Femur (tissue), 1 donor: ENCODE data around the gene IL2RA.
"Not testable (repeated sequence)": the region's sequence is repeated elsewhere in the genome, so short reads cannot be mapped to it uniquely, and the experiment has no call there.

Source experiments
- DNase-seq: peaks from one replicate; pipeline ENCODE4 v3.0.0-alpha.2; 2017

Gene IL2RA

DNA sequence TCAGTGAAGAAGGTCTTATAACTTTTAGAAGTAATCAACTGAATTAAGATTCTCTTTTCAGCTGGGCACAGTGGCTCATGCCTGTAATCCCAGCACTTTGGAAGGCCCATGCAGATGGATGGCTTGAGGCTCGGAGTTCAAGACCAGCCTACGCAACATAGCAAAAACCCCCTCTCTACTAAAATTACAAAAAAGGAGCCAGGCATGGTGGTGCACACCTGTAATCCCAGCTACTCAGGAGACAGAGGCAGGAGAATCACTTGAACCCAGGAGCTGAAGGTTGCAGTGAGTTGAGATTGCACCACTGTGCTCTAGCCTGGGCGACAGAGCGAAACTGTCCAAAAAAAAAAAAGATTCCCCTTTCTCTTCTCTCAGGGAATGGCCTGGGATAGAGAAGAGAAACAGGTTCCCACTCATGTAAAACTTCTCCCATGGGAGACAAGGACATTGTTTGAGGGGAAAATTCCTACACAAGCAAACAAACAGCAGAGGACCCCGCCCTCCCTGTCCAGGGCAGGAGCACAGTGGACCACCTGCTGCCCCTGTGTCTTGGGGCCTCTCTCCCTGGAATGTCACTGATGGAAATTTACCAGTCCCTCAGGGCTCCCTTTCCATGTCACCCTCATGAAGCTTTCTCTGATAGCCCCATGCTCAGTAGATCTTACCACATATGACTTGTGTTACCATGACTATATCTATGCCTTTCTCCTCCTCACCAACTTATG lies 5.6 kb downstream of the IL2RA start:
- no peak for DNase-seq

GRCh38 chr10:6055929-6056328 lies 6.2 kb downstream of the IL2RA start:
- DNase-seq = no peak

DNA sequence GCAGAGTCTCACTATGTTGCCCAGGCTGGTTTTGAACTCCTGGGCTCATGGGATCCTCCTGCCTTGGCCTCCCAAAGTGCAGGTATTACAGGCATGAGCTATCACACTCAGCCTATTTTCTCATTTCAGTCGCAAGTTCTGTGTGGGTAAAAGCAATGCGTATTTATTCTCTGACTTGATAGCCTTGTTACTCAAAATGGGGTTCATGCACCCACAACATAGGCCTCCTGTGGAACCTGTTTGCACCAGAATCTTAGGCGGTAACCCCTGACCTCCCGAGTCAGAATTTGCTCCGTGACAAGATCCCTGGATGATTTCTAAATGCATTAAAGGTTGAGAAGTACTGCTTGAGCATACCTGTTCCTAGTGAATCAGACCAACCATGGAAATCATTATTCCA lies 7.3 kb downstream of the IL2RA start:
- DNase-seq = no peak

DNA sequence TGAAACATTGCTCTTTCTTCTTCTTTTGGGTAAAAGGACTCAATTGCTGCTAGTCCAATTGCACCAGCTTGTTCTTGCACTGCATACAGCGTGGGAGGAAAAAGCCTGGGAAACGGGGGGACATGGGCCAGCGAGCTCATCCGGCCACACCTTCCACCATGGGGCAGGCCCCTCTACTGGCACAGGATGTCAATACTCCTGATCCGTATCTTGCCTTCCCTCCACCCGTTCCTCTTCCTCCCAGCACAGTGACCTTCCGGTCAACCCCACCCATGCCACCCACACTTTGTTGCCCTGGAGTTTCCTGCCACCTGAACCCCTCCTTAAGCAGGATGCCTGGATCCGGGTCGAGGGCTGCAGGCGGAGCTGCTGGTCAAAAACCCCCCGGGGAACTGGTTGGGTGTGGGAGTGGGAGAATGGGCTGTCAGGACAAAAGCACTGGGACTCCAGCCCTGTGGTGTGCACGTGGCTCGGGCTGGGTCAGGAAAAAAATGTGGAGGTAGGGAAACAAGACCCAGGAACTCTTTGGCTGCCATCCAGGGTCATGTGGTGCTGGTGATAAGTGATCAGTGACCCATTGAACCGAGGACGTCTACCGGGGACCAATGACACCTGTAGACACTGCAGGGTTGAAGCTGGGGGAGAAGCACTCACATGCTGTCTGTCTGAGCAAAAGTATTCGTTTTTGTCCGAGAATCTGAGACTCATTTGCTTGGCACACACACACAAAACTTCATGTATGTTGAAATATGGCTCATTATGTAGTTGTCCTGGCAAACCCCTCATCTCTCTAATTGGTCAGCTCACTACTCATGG lies 8.1 kb downstream of the IL2RA start:
- no peak for DNase-seq

DNA sequence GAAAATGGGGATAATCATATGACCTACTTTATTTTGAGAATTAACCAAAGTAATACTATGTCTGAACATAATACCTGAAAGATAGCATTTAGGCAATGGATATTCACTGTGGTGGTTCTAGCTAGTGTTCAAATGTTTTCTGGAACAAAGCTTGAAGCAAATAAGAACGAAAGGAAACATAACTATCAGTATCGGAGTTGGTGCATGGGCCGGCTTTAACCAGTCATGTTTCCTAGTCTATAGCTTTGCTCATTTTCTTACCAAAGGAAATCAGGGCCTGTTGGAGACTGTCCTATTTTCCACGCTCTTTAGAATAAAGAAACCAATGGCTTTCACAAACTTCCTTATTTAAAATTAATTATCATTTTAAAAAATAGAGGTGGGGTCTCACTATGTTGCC lies 8.9 kb downstream of the IL2RA start:
- DNase-seq = no peak

- DNase-seq = no peak
Observed at GRCh38 chr10:6052247-6053221, 9.6 kb downstream of the IL2RA start.

GRCh38 chr10:6050801-6051445 lies 11.2 kb downstream of the IL2RA start:
- peak; percentile 63 for DNase-seq

DNA sequence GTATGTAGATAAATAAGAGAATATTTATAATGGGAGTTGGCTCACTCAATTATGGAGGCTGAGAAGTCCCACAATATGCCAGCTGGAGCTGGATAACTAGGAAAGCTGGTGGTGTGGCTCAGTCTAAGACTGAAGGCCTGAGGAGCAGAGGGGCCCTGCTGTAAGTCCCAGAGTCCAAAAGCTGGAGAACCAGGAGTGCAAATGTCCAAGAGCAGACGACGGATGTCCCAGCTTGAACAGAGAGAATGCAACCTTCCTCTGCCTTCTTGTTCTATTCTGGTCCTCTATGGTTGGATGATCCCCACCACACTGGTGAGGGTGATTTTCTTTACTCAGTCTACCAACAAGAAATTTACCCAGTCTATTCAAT lies 13.2 kb downstream of the IL2RA start:
- DNase-seq = no peak

GRCh38 chr10:6048281-6049030 lies 13.7 kb downstream of the IL2RA start:
- DNase-seq = no peak

- DNase-seq = no peak
Observed at GRCh38 chr10:6047847-6048246, 14.3 kb downstream of the IL2RA start.

GRCh38 chr10:6046773-6047611 lies 15.2 kb downstream of the IL2RA start:
- no peak for DNase-seq

DNA sequence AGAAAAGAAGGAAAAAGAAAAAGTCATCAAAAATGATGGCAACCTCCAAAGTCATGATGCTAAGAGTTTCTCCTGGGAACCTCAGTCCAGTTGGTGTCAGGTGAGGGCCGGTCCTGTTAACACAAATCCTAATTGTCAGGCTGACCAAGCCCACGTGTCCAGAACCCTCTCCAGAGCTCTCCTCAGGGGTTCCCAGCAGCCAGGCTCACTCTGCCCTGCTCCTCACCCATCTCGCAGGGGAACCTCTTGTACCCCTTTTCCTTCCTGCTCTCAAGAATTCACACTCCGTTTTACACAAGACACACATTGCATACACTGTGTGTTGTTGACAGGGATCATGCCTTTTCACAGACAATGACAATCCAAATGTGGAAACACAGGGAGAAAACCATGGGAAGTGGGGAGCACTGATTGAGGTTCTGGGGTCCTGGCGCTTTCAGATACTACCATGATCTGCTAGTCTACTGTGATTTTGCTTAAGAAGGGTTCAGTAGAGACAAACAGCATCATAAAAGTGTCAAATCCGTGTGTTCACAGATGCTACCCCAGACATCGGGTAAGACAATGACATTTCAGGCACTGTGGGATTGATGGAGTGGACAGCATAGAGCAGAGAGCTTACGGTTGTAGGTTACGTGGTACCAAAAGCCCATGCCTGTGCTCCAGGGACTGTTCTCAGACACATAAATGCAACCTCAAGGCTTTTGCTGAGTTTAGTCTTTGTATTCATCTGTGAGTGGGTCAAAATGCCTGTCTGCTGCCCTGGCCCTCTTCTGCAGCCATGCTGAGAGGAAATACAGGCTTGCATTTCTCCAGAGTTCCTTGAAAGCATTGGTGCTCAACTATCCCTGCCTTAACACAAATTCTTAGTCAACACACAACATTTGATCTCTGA lies 16.0 kb downstream of the IL2RA start:
- DNase-seq = no peak

DNA sequence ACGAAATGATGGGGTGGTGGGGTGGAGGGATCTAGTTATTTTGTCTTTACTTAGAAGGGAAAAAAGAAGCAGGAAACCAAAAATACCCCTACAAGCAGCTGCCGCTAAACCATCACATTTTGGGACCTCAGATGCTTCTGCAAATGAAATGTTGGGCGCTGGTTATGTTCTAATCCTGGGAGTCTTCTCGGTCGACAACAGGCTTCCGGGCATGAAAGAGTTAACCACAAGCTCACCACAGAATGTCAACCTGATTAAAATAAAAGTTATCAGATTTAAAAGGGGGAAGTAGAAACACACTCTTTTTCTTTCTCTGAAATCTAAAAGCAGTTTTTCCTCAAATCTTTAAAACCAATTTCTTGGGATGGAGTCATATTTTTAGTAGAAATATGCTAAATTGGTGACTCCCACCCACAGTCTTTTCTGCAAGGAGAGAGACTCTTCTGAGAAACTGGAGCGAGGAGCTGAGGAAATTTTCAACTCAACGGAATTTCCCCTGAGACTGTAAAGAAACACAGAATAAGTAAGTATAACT lies 16.8 kb downstream of the IL2RA start:
- DNase-seq = no peak

GRCh38 chr10:6044751-6045313 lies 17.3 kb downstream of the IL2RA start:
- DNase-seq = no peak

GRCh38 chr10:6044060-6044459 lies 18.1 kb downstream of the IL2RA start:
- DNase-seq = no peak

- DNase-seq = not testable (repeated sequence)
Observed at GRCh38 chr10:6043377-6043776, 18.8 kb downstream of the IL2RA start.

- DNase-seq = no peak
Observed at GRCh38 chr10:6040205-6040604, 22.0 kb downstream of the IL2RA start.

- no peak for DNase-seq
Observed at GRCh38 chr10:6039711-6040110, 22.5 kb downstream of the IL2RA start.

DNA sequence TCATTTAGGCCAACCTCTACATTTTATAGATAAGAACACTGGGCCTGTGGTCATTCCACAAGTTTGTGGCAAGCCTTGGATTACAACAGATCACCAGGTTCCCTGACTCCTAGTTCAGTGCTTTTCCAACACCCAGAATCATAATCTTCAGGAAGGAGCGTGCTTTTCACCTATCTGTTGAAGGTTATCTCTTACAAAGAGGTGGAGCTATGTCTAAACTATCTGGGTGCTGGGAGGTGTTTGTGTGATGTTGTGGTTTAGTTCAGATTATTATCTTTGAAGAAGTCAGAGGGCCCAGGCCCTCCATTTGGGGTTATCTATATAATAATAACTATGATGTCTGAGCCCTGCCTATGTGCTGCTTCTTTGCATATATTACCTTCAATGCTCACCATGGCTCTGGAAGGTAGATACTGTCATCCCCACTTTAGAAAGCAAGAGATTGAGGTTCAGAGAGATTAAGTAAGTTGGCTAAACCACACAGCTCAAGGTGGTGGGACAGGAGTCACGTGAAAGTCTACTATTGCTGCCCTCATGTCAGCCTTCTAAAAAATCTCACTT lies 24.0 kb downstream of the IL2RA start:
- no peak for DNase-seq
